Sciatic nerve (tissue), 1 donor: Measurements from ENCODE around the gene KRTCAP3. TPM values are rescaled to one million over a fixed set of nuclear protein-coding genes. Genes with fewer than 3 reads are reported as not detected.

ENCODE experiments used
- total RNA-seq: library from RNA; stranded (reverse); fragmentation: NEBNext Ultra II Directional; extraction: Animal tissue kit (Norgen Biotek cat#: 25700); gene quantifications from one replicate; pipeline ENCODE4 v1.2.1, GENCODE V29; 2021
- donor health status: DM: no; HTN: no; CAD: no.

Gene KRTCAP3
- total RNA-seq, 1 donor from 2014 or later: 2.6 TPM

Other genes with a start within 250 kb of the KRTCAP3 start
- 92.1 TPM for gene ATRAID, start 230.3 kb upstream of the KRTCAP3 start, total RNA-seq
- gene SLC5A6, start 230.1 kb upstream of the KRTCAP3 start, total RNA-seq: 22.6 TPM
- gene CAD, start 225.0 kb upstream of the KRTCAP3 start, total RNA-seq: 31.4 TPM
- gene SLC30A3, start 179.3 kb upstream of the KRTCAP3 start, total RNA-seq: not detected
- gene DNAJC5G, start 166.9 kb upstream of the KRTCAP3 start, total RNA-seq: not detected
- 0.31 TPM for gene TRIM54, start 160.0 kb upstream of the KRTCAP3 start, total RNA-seq
- 2.4 TPM for gene UCN, start 133.9 kb upstream of the KRTCAP3 start, total RNA-seq
- gene MPV17, start 119.3 kb upstream of the KRTCAP3 start, total RNA-seq: 53.5 TPM
- 57.1 TPM for gene GTF3C2, start 85.6 kb upstream of the KRTCAP3 start, total RNA-seq
- 39.1 TPM for gene EIF2B4, start 72.0 kb upstream of the KRTCAP3 start, total RNA-seq
- gene SNX17, start 71.8 kb upstream of the KRTCAP3 start, total RNA-seq: 79.1 TPM
- gene ZNF513, start 61.6 kb upstream of the KRTCAP3 start, total RNA-seq: 17.0 TPM
- gene PPM1G, start 32.8 kb upstream of the KRTCAP3 start, total RNA-seq: 37.8 TPM
- 77.6 TPM for gene NRBP1, start 13.8 kb upstream of the KRTCAP3 start, total RNA-seq
- gene IFT172, start 47.4 kb downstream of the KRTCAP3 start, total RNA-seq: 48.5 TPM
- gene FNDC4, start 52.8 kb downstream of the KRTCAP3 start, total RNA-seq: 6.3 TPM
- 0.71 TPM for gene GCKR, start 54.5 kb downstream of the KRTCAP3 start, total RNA-seq
- gene ZNF512, start 140.7 kb downstream of the KRTCAP3 start, total RNA-seq: 46.1 TPM
- 7.6 TPM for gene CCDC121, start 186.6 kb downstream of the KRTCAP3 start, total RNA-seq
- gene GPN1, start 186.7 kb downstream of the KRTCAP3 start, total RNA-seq: 17.9 TPM
- gene SUPT7L, start 221.2 kb downstream of the KRTCAP3 start, total RNA-seq: 30.8 TPM
- 20.7 TPM for gene SLC4A1AP, start 221.5 kb downstream of the KRTCAP3 start, total RNA-seq